K562 (cell line): ENCODE measurements around the gene SCML2. TPM values are rescaled to one million over a fixed set of nuclear protein-coding genes. Genes with fewer than 3 reads are reported as not detected.

Experiments used
- ATAC-seq: fragments of 200-7000 bp; cut with Tn5 transposase; 3 replicates; pipeline ENCODE4 v1.9.1; 2020; ENCODE audit warnings: moderate library complexity
- BruUV-seq: library from RNA; stranded (reverse); fragments of 400-500 nt; replicated peaks from 2 replicates; lab custom pipeline; 2021; lab: Mats Ljungman, UMichigan
- CTCF ChIA-PET: fragments of 300-600 bp; formaldehyde crosslinking; extraction: SDS; loops from one replicate; lab custom pipeline; 2021; ENCODE audit warnings: low intra/inter-chr PET ratio; lab: Yijun Ruan, JAX
- POLR2A ChIA-PET: fragments of 300-600, 350-650 bp; sonication (Branson Sonifier 250); formaldehyde crosslinking; extraction: SDS; loops from one replicate; lab custom pipeline; 2021; ENCODE audit warnings: antibody characterized with exemption, inconsistent platforms; lab: Yijun Ruan, JAX
- DNase-seq, 4 experiments: peaks; one replicate each; pipeline versions ENCODE4 v3.0.0 to v3.0.0-alpha.2; 2011 to 2018; ENCODE audit warnings: low spot score in 3 of 4, mixed read lengths in 3 of 4; ENCODE audit errors: extremely low read depth in 1 of 4
- FAIRE-seq: peaks from 2 replicates; lab custom pipeline; 2011; peaks lifted over from hg19 to GRCh38; lab: Jason Lieb, UNC
- H2AFZ ChIP-seq: 2 replicates; pipeline ENCODE4 v1.6.0; 2011; ENCODE audit warnings: low read depth, low read length, control low read depth, inconsistent platforms
- H3K27ac ChIP-seq: fragments of 200-600 bp; 3 replicates; pipeline ENCODE4 v1.8.0; 2011; ENCODE audit warnings: low read depth, mild to moderate bottlenecking, control low read depth, inconsistent platforms, low read length, moderate library complexity, mixed read lengths; ENCODE audit errors: extremely low read depth
- H3K27me3 ChIP-seq, 2 experiments: fragments of 300-600 bp in 1 of 2; 2 replicates in 1 of 2; 3 replicates in 1 of 2; pipeline versions ENCODE4 v1.6.0 to v1.8.0; 2011; ENCODE audit warnings: inconsistent platforms in 2 of 2, low read length in 2 of 2, mild to moderate bottlenecking in 1 of 2, mixed read lengths in 1 of 2, moderate library complexity in 1 of 2; ENCODE audit not compliant: control insufficient read depth in 2 of 2, insufficient read depth in 2 of 2
- H3K36me3 ChIP-seq: fragments of 300-600 bp; 3 replicates; pipeline ENCODE4 v1.8.0; 2011; ENCODE audit warnings: mild to moderate bottlenecking, low read length, inconsistent platforms; ENCODE audit not compliant: control insufficient read depth, insufficient read depth
- H3K4me1 ChIP-seq, 2 experiments: fragments of 200-600 bp in 1 of 2; replicated peaks in 1 of 2; 2 replicates in 1 of 2; 3 replicates in 1 of 2; pipeline versions ENCODE4 v1.5.1 to v1.8.0; 2011; ENCODE audit warnings: inconsistent platforms in 2 of 2, low read length in 2 of 2, mild to moderate bottlenecking in 1 of 2, mixed read lengths in 1 of 2, moderate library complexity in 1 of 2; ENCODE audit not compliant: control insufficient read depth in 2 of 2, insufficient read depth in 2 of 2
- H3K4me2 ChIP-seq: 2 replicates; pipeline ENCODE4 v1.6.1; 2011; ENCODE audit warnings: low read length, control low read depth, inconsistent platforms, mixed read lengths; ENCODE audit not compliant: insufficient read depth
- H3K4me3 ChIP-seq: fragments of 200-600 bp; sonication (generic), shearing (Covaris generic); 2 replicates; pipeline ENCODE4 v1.5.1; 2016; ENCODE audit warnings: control low read depth, inconsistent platforms
- H3K79me2 ChIP-seq: fragments of 200-600 bp; 3 replicates; pipeline ENCODE4 v1.8.0; 2011; ENCODE audit warnings: low read length, inconsistent platforms; ENCODE audit not compliant: control insufficient read depth, insufficient read depth
- H3K9ac ChIP-seq, 2 experiments: 2 replicates each; pipeline versions ENCODE4 v1.6.0 to v1.6.1; 2011; ENCODE audit warnings: low read depth in 2 of 2, low read length in 2 of 2, control low read depth in 1 of 2, inconsistent platforms in 1 of 2, mild to moderate bottlenecking in 1 of 2, mixed read lengths in 1 of 2; ENCODE audit not compliant: insufficient read depth in 1 of 2
- H3K9me1 ChIP-seq: one replicate; pipeline ENCODE4 v1.6.0; 2011; ENCODE audit warnings: inconsistent platforms, mild to moderate bottlenecking, low read length, moderate library complexity; ENCODE audit not compliant: control insufficient read depth, insufficient read depth
- H3K9me3 ChIP-seq: replicated peaks from 2 replicates; pipeline ENCODE4 v1.5.1; 2011; ENCODE audit warnings: low read depth, low read length, inconsistent platforms; ENCODE audit not compliant: control insufficient read depth, insufficient read depth
- H4K20me1 ChIP-seq: replicated peaks from 2 replicates; pipeline ENCODE4 v1.6.1; 2011; ENCODE audit warnings: low read length, inconsistent platforms, mixed read lengths; ENCODE audit not compliant: control insufficient read depth, insufficient read depth
- ARID2 ChIP-seq: fragments of 450-650 bp; IDR thresholded peaks from 2 replicates; pipeline ENCODE4 v1.6.1; 2017; ENCODE audit warnings: antibody characterized with exemption, mild to moderate bottlenecking
- FOXK2 ChIP-seq, 2 experiments: fragments of 450-650 bp; IDR thresholded peaks in 1 of 2; conservative IDR thresholded peaks in 1 of 2; 2 replicates each; pipeline ENCODE4 v1.6.1; 2016; ENCODE audit warnings: low read depth in 2 of 2, mild to moderate bottlenecking in 1 of 2
- HDAC2 ChIP-seq: fragments of 450-650 bp; IDR thresholded peaks from 2 replicates; pipeline ENCODE4 v1.6.1; 2016; ENCODE audit warnings: mild to moderate bottlenecking
- LEF1 ChIP-seq: fragments of 450-650 bp; IDR thresholded peaks from 2 replicates; pipeline ENCODE4 v1.6.1; 2016; ENCODE audit warnings: mild to moderate bottlenecking
- NFRKB ChIP-seq: fragments of 450-650 bp; IDR thresholded peaks from 2 replicates; pipeline ENCODE4 v1.6.1; 2016; ENCODE audit warnings: low read depth
- PTBP1 ChIP-seq: fragments of 200-400 bp; formaldehyde crosslinking; IDR thresholded peaks from 2 replicates; pipeline ENCODE4 v1.6.1; 2017; ENCODE audit warnings: low read depth, low read length
- SMC3 ChIP-seq: conservative IDR thresholded peaks from 2 replicates; pipeline ENCODE4 v1.6.1; 2011; ENCODE audit warnings: low read depth, low read length, improper control_type of control experiment; ENCODE audit not compliant: insufficient read depth
- SRSF9 ChIP-seq: fragments of 200-400 bp; formaldehyde crosslinking; IDR thresholded peaks from 2 replicates; pipeline ENCODE4 v1.6.1; 2017; ENCODE audit warnings: low read depth, low read length, borderline replicate concordance
- WHSC1 ChIP-seq: IDR thresholded peaks from one replicate; pipeline ENCODE4 v1.6.1; 2012; ENCODE audit warnings: low read length, control low read depth, inconsistent platforms
- ZNF263 ChIP-seq: sonication (generic); formaldehyde crosslinking; IDR thresholded peaks from 2 replicates; pipeline ENCODE4 v1.8.0; 2022; ENCODE audit warnings: mild to moderate bottlenecking, missing genetic modification reagents, borderline replicate concordance
- WGBS: fragments of 100-300 bp; shearing (Covaris generic); methylation state at CpG from one replicate; pipeline ENCODE4 v1.1.6; 2016; ENCODE audit warnings: low coverage, mixed read lengths; ENCODE audit not compliant: insufficient coverage; ENCODE audit errors: missing lambda C conversion rate; 5-methylcytosine and 5-hydroxymethylcytosine counted together
- in situ Hi-C: fragments of 300-500 bp; cut with MboI; formaldehyde crosslinking; loops from 4 replicates; pipeline ENCODE4 v1.15.0; 2018; ENCODE audit warnings: inconsistent platforms, mixed read lengths
- intact Hi-C: fragments of 100-400 bp; cut with micrococcal nuclease; formaldehyde crosslinking; loops from 2 replicates; pipeline ENCODE4 v1.14.2; 2022
- polyA plus RNA-seq, 8 experiments: library from polyadenylated mRNA; depleted of rRNA in 4 of 8; stranded (reverse) in 5 of 8; unstranded in 3 of 8; fragments of >200 nt; fragmentation: Nextera tagmentation in 2 of 8; fragmentation: Illumina TruSeq in 1 of 8; extraction: Ambion mirVana in 2 of 8; extraction: Trizol in 1 of 8; gene quantifications; 2 replicates each; pipeline versions ENCODE4 v1.2.1 to v1.2.3, GENCODE V29; 2011 to 2014; ENCODE audit warnings: inconsistent platforms in 1 of 8, missing spikeins in 1 of 8
- total RNA-seq, 7 experiments: library from RNA; depleted of rRNA in 6 of 7; stranded (reverse); fragments of >200 nt in 6 of 7; fragmentation: Illumina TruSeq in 2 of 7; extraction: Trizol in 2 of 7; gene quantifications; 2 replicates each; pipeline versions ENCODE4 v1.2.1 to v1.2.3, GENCODE V29; 2011 to 2021; ENCODE audit warnings: low replicate concordance in 1 of 7
- TF ChIP-seq, protein P1 (sequence below): fragments of 450-650 bp; formaldehyde crosslinking; IDR thresholded peaks from 2 replicates; pipeline ENCODE4 v1.4.0; 2020; ENCODE audit warnings: mild to moderate bottlenecking, moderate library complexity
- TF ChIP-seq, protein P2 (sequence below): fragments of 250-450 bp; sonication (Bioruptor Pico); IDR thresholded peaks from 2 replicates; pipeline ENCODE4 v1.5.0; 2020; ENCODE audit warnings: mild to moderate bottlenecking, borderline replicate concordance

Gene SCML2
- total and polyA plus RNA-seq, 9 of the 15 experiments (the other 6 are each of a cell fraction or from before 2014, with no cell fraction given): 15.1 to 30.8 (median 22.9) TPM

DNA sequence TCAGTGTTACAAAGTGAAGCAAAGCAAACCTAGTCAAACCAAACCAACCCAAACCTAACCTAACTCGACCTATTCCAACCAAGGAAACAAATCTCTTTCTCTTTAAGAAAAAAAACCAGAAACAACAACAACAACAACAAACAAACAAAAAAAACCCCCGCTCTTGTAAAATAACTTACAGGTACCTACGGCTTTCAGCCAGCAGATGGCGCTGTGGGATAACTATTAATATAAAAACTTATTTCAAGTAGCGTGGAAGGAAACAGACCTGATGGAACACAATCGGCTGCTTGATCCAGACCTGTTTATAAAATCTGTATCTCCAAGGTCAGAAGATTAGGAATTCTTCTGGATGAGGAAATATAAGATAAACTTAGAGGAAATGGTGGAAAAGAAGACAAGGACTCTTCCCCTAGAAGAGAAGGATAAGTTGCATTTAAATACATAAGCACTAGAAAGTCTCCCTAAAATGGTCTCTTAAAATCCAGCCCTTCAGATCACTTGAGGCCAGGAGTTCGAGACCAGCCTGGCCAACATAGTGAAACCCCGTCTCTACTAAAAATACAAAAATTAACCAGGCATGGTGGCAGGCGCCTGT is 36.6 kb upstream of the SCML2 start:
- intact Hi-C loops (loop anchor here (1.0 to 10.0 kb wide), 3 partner anchors 514 to 943 kb away; no protein-coding TSS in a partner anchor), in situ Hi-C loops (loop anchor here (5.0 to 25.0 kb wide), 3 partner anchors 429 to 941 kb away; no protein-coding TSS in a partner anchor)
- under 1% methylated on average over 8 of the region's 9 CpGs for WGBS
- H2AFZ ChIP-seq: no peak overlapping the region
- H4K20me1 ChIP-seq: no peaks in the 10 kb centered on the region
- CTCF ChIA-PET: interaction anchor here (0.6 to 4.2 kb wide), 4 partner anchors 9 to 943 kb away, joined by 3 to 69 read pairs (median 4); no protein-coding TSS in a partner anchor
- DNase-seq (peak; percentile 28 to 59 (median 38)), ATAC-seq (peak; percentile 61; the same call in 2 of the 3 replicates), FAIRE-seq (peak; percentile 78)
- H3K27ac ChIP-seq: no peak overlapping the region
- no peaks in the 10 kb centered on the region for H3K9me3 ChIP-seq
- no peaks in the 10 kb centered on the region for H3K79me2 ChIP-seq
- H3K4me2 ChIP-seq: no peak overlapping the region
- BruUV-seq: no TSS peak
- no peaks in the 10 kb centered on the region for H3K9me1 ChIP-seq
- no peak overlapping the region for H3K4me3 ChIP-seq
- POLR2A ChIA-PET: no interaction called here
- no peak overlapping the region for H3K9ac ChIP-seq
- no peaks in the 10 kb centered on the region for H3K4me1 ChIP-seq
- peaks cover 3 to 18% of the 10 kb centered on the region in 2 experiments; a peak in 3 of 5 replicates for H3K27me3 ChIP-seq
- no peaks in the 10 kb centered on the region for H3K36me3 ChIP-seq
- TF ChIP-seq HDAC2: no peak
- TF ChIP-seq ARID2: 0 out of 2 replicates have a peak, but pooled peaks have one; percentile 27
- no peak for TF ChIP-seq WHSC1
- 0 out of 4 replicates have a peak, but pooled peaks of 1 of the 2 experiments have one; percentile 17 for TF ChIP-seq FOXK2 (conservative IDR thresholded peaks at IDR 0.05 in 1 of 2, IDR thresholded peaks at IDR 0.05 in 1 of 2; ENCODE audit: low read depth in 2 of 2)
- TF ChIP-seq ZNF263 (CRISPR knock-in tag): no peak
- no peak for TF ChIP-seq LEF1
- TF ChIP-seq SMC3: 0 out of 2 replicates have a peak, but pooled peaks have one; percentile 39
- TF ChIP-seq, protein P1, sequence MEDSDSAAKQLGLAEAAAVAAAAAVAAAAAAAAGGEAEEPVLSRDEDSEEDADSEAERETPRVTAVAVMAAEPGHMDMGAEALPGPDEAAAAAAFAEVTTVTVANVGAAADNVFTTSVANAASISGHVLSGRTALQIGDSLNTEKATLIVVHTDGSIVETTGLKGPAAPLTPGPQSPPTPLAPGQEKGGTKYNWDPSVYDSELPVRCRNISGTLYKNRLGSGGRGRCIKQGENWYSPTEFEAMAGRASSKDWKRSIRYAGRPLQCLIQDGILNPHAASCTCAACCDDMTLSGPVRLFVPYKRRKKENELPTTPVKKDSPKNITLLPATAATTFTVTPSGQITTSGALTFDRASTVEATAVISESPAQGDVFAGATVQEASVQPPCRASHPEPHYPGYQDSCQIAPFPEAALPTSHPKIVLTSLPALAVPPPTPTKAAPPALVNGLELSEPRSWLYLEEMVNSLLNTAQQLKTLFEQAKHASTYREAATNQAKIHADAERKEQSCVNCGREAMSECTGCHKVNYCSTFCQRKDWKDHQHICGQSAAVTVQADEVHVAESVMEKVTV: 0 out of 2 replicates have a peak, but pooled peaks have one; percentile 57
- no peak for TF ChIP-seq PTBP1
- TF ChIP-seq, protein P2, sequence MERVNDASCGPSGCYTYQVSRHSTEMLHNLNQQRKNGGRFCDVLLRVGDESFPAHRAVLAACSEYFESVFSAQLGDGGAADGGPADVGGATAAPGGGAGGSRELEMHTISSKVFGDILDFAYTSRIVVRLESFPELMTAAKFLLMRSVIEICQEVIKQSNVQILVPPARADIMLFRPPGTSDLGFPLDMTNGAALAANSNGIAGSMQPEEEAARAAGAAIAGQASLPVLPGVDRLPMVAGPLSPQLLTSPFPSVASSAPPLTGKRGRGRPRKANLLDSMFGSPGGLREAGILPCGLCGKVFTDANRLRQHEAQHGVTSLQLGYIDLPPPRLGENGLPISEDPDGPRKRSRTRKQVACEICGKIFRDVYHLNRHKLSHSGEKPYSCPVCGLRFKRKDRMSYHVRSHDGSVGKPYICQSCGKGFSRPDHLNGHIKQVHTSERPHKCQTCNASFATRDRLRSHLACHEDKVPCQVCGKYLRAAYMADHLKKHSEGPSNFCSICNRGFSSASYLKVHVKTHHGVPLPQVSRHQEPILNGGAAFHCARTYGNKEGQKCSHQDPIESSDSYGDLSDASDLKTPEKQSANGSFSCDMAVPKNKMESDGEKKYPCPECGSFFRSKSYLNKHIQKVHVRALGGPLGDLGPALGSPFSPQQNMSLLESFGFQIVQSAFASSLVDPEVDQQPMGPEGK: no peak
- no peak for TF ChIP-seq NFRKB
- TF ChIP-seq SRSF9: no peak
